T-helper 2 cell treated with Interferon-gamma antibody and Interleukin-4, amounts not matched to agents 100 ng/mL and 5 ng/mL, for 36 hours (primary cell): ENCODE measurements around the gene DHRS2. TPM values are rescaled to one million over a fixed set of nuclear protein-coding genes. Genes with fewer than 3 reads are reported as not detected.

Source experiments
- intact Hi-C: fragments of 100-400 bp; cut with micrococcal nuclease; formaldehyde crosslinking; loops from one replicate; pipeline ENCODE4 v1.15.1; 2023
- total RNA-seq: library from RNA; stranded (reverse); gene quantifications from 2 replicates; pipeline ENCODE4 v1.2.3, GENCODE V29; 2022

The DHRS2 gene
- total RNA-seq, 1 donor from 2014 or later = 2.4 TPM

DNA sequence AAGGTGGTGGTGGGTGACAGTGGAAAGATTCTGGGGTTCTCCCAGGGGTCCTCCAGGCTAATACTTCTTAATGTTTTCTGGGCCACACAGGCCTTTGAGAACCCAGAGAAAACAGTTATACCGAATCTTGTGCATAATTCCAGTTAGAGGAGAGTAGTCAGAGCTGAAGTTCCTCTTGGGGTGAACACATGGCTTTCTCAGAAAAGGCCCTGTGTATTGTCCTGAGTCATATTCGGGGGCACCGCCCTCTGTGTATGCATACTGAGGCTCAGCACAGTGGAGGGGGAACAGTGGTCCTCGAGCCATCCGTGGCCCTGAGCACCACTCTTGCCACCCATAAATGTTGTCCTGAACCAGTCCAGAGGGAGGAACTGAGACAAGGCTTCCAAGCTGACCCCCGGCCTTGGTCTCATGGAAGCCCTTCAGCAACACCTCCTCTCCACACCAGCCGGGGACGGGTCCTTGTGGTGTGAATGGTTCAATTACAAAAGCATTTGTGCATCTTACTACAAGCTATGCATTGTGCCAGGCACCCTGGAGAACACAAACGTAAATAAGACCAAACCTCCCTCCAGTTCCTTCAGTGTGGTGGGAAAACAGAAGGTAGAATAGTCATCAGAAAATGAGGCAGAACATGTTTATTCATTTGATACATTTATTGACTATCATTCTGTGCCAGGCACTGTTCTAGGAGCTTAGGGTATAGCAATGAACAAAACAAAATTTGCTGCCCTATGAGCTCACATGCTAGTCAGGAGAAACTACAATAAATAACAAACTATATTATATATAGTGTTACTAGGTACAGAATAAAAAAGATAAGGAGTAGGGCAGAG lies 9.9 kb downstream of the DHRS2 start:
- intact Hi-C loops = no loop called here

- intact Hi-C loops = no loop called here
These were observed 10.7 kb downstream of the DHRS2 start for GRCh38 chr14:23646648-23647549.

- intact Hi-C loops = no loop called here
These were observed 11.5 kb downstream of the DHRS2 start for GRCh38 chr14:23647619-23648018.

DNA sequence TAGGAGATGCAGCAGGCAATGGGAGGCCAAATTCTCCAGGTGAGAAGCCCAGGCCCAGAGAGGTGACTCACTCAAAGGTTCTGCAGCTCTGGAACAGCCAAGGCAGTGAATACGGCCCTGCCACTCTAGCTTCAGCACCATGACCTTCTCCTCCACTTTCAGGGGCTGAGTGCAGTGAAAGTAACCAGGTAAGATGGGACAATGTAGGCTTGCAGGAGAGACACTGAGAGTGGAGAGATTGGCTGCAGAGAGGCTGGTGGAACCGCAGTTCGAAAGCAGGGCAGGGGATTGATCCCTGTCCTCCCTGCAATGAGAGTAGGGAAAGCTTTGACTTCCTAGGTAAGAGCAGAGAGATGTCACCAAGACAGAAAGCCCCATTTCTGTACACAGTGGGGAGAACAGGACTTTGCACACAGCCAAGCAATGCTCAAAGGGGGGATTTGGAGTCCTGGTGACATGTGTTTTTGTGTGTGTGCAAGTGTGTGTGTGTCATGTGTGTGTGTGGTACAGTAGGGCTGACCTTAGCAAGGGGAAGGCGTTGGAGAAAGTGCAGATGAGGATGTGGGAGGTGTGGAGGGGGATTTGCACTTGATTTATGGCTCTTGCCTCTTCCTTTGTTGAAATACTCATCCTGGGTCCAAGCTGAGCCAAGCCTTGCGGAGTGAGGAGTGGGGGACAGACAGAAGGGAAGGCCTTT lies 12.7 kb downstream of the DHRS2 start:
- intact Hi-C loops = no loop called here

DNA sequence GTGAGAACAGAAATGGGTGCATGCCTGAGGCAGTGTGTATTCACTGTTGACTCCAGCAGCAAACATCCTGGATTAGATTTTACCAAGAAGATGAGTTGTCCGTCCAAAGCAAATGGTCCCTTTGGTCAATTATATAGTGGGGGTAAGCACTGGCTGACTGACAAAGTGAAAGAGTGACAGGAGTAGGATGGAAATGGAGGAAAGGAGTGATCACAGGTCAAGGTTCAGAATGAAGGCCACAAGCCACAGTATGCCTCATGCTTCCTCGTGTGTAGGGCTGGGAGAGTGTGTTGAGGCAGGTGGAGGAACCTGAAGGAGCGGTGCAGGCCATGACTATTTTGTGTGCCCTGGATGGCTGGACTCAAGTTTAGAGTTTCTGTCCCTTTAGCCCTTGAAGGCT lies 14.3 kb downstream of the DHRS2 start:
- intact Hi-C loops = no loop called here

DNA sequence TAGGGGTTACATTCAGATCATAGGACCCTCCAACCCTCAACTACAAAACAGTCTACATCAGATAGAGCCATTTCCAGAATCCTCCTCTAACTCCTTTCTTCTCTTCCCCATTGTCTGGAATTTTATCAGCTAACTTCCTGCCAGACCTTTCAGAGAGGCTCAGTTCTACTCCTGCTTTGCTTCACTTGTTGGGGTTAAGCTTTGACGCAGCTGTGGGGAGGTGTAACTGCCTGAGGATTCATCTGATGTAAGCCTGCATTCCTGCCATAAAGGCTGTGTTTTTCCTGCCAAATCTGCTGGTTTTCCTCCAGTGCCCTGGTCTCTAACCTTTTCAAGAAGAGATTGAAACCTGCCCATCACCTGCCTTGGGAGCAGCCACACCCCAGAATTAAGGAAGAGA lies 16.9 kb downstream of the DHRS2 start:
- intact Hi-C loops = no loop called here

- intact Hi-C loops = no loop called here
These were observed 18.1 kb downstream of the DHRS2 start for GRCh38 chr14:23654231-23654630.

GRCh38 chr14:23657959-23658470 lies 21.9 kb downstream of the DHRS2 start:
- intact Hi-C loops = no loop called here

GRCh38 chr14:23660290-23661226 lies 24.4 kb downstream of the DHRS2 start:
- intact Hi-C loops = no loop called here

- intact Hi-C loops = no loop called here
These were observed 25.4 kb downstream of the DHRS2 start for GRCh38 chr14:23661542-23661941.

- intact Hi-C loops = no loop called here
These were observed 27.0 kb downstream of the DHRS2 start for GRCh38 chr14:23663127-23663526.

- intact Hi-C loops = no loop called here
These were observed 27.5 kb downstream of the DHRS2 start for GRCh38 chr14:23663711-23664110.

- intact Hi-C loops = no loop called here
These were observed 28.2 kb downstream of the DHRS2 start for GRCh38 chr14:23664207-23664885.

GRCh38 chr14:23665302-23666016 lies 29.3 kb downstream of the DHRS2 start:
- intact Hi-C loops = no loop called here

DNA sequence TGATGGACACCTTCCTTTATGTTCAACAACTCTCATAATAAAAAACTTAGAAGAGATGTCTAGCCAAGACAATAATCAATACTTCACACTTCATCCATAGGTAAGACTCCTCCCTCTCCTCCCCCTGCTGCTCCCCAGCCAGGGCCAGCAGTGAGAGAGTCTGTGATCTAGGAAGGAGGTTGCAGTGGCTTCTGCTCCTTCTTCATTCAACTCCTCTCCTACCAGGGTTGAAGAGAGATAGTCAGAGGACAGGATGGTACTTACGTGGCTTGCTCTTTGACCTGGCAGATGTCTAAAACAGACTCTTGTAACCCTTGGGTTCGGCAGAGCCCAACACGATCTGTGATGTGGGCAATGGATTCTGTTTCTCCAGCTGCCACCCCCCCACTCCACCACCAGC lies 31.0 kb downstream of the DHRS2 start:
- intact Hi-C loops = no loop called here

GRCh38 chr14:23669441-23669840 lies 33.3 kb downstream of the DHRS2 start:
- intact Hi-C loops = no loop called here

DNA sequence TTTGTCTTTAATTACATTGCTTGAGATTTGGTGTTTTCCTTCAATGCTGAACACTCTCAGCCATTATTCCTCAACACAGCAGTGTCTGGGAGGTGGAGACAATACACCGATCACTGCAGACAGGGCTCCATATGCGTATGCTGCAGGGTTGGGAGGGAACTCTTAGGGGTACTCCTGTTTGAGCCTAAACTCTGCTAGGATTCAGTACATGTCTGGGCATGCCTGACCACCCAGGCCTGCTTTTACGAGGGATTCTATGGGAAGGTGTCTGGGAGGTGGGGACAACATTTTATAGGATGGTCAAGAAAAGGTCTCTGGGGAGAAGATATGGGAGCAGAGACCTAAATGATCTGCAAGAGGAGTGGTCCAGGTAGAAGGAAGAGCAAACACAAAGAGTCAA lies 34.3 kb downstream of the DHRS2 start:
- intact Hi-C loops = no loop called here

DNA sequence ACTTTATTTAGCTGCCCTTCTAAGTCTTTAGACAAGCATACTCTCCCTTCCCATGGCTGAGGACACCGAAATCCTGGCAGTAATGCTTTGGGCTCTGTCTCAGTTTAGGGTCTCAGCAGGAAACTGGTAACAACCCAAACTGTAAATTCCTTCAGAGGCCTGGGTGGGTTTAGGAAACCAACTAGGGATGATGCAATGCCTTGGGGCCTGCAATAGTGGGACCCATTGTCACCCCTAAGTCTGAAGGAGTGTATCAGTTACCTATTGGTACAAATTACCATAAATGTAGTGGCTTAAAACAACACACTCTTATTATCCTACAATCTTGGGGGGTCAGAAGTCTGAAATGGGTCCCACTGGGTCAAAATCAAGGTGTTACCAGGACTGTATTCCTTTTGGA lies 36.0 kb downstream of the DHRS2 start:
- intact Hi-C loops = no loop called here

GRCh38 chr14:23675337-23675736 lies 39.2 kb downstream of the DHRS2 start:
- intact Hi-C loops = no loop called here
